NCI-H345 treated with DMSO at 0.1 percent for 48 hours (cell line): ENCODE results near the gene PRKCA.

Experiments used
- DNase-seq: peaks from one replicate; lab custom pipeline; 2025; ENCODE audit not compliant: unreplicated experiment; lab: John Stamatoyannopoulos, UW

PRKCA gene

GRCh38 chr17:66847704-66848103, 545.3 kb downstream of the PRKCA start:
- no peak for DNase-seq

GRCh38 chr17:66848496-66848895, 546.1 kb downstream of the PRKCA start:
- DNase-seq, result no peak

- DNase-seq, result no peak
These were observed 546.7 kb downstream of the PRKCA start for GRCh38 chr17:66849032-66849655.

GRCh38 chr17:66849851-66850580, 547.6 kb downstream of the PRKCA start:
- DNase-seq, result no peak

- DNase-seq, result no peak
These were observed 548.3 kb downstream of the PRKCA start for GRCh38 chr17:66850692-66851091.

DNA sequence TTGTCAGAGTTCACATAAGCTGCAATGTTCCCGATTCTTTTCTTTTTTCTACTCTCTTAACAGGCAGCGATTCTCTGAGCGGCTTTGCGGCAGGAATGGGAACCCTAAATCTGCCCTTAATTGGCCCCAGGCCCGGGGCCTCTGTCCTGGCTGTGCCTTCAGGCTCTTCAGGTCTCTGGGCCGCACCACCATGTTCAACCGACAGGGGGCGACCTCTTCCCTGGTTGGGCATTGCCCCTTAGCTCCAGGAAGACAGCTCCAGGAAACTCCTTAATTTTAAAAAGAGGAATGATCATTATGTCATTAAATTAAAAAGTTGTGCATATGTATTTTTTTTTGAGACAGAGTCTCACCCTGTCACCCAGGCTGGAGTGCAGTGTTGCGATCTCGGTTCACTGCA, 552.8 kb downstream of the PRKCA start:
- DNase-seq, result no peak

GRCh38 chr17:66858226-66859083, 556.0 kb downstream of the PRKCA start:
- DNase-seq, result no peak

GRCh38 chr17:66859353-66859752, 556.9 kb downstream of the PRKCA start:
- no peak for DNase-seq

- no peak for DNase-seq
These were observed 557.8 kb downstream of the PRKCA start for GRCh38 chr17:66860204-66860603.
